ENCODE results near the gene SMCR8. TPM values are rescaled to one million over a fixed set of nuclear protein-coding genes. Genes with fewer than 3 reads are reported as not detected.

The SMCR8 gene
- total RNA-seq, 1 donor from 2014 or later = 18.2 TPM

- peak overlapping the region; percentile 92 for H3K4me3 Mint-ChIP-seq
- no peaks in the 10 kb centered on the region for H3K27me3 Mint-ChIP-seq (ENCODE audit: low read depth)
- TF ChIP-seq CTCF (IDR thresholded peaks at IDR 0.05; ENCODE audit: unreplicated experiment) = no peak
- peak overlapping the region; percentile 99 for H3K27ac Mint-ChIP-seq
- no peak for DNase-seq (ENCODE audit: low spot score in 2 of 2, unreplicated experiment in 2 of 2)
- H3K36me3 Mint-ChIP-seq = peaks cover 10% of the 10 kb centered on the region
- H3K4me1 Mint-ChIP-seq = peaks cover 70% of the 10 kb centered on the region
- H3K9me3 Mint-ChIP-seq = no peaks in the 10 kb centered on the region
Measured at GRCh38 chr17:18315562-18315922, 449 bp downstream of the SMCR8 start.

- Mint-ChIP-seq H3K36me3 (peaks cover 7% of the 10 kb centered on the region), H3K9me3 (no peaks in the 10 kb centered on the region), H3K27me3 (ENCODE audit: low read depth) (no peaks in the 10 kb centered on the region), H3K4me3 (peak overlapping the region; percentile 92), H3K27ac (peak overlapping the region; percentile 99), H3K4me1 (peaks cover 70% of the 10 kb centered on the region)
- DNase-seq (ENCODE audit: low spot score in 2 of 2, unreplicated experiment in 2 of 2) = no peak
- no peak for TF ChIP-seq CTCF (IDR thresholded peaks at IDR 0.05; ENCODE audit: unreplicated experiment)
Measured at GRCh38 chr17:18315961-18316360, 868 bp downstream of the SMCR8 start.

GRCh38 chr17:18318117-18318516 lies 3.0 kb downstream of the SMCR8 start:
- Mint-ChIP-seq H3K27me3 (ENCODE audit: low read depth) (no peaks in the 10 kb centered on the region), H3K4me3 (peak overlapping the region; percentile 18), H3K9me3 (no peaks in the 10 kb centered on the region), H3K27ac (no peak overlapping the region), H3K4me1 (peaks cover 60% of the 10 kb centered on the region), H3K36me3 (peaks cover 9% of the 10 kb centered on the region)
- no peak for DNase-seq (ENCODE audit: low spot score in 2 of 2, unreplicated experiment in 2 of 2)
- no peak for TF ChIP-seq CTCF (IDR thresholded peaks at IDR 0.05; ENCODE audit: unreplicated experiment)

- no peak for TF ChIP-seq CTCF (IDR thresholded peaks at IDR 0.05; ENCODE audit: unreplicated experiment)
- peak overlapping the region; percentile 13 for H3K4me3 Mint-ChIP-seq
- peaks cover 10% of the 10 kb centered on the region for H3K36me3 Mint-ChIP-seq
- H3K27ac Mint-ChIP-seq = no peak overlapping the region
- no peaks in the 10 kb centered on the region for H3K9me3 Mint-ChIP-seq
- H3K4me1 Mint-ChIP-seq = peaks cover 52% of the 10 kb centered on the region
- DNase-seq (ENCODE audit: low spot score in 2 of 2, unreplicated experiment in 2 of 2) = no peak
- H3K27me3 Mint-ChIP-seq (ENCODE audit: low read depth) = no peaks in the 10 kb centered on the region
Measured at GRCh38 chr17:18318771-18319450, 3.8 kb downstream of the SMCR8 start.

- peak; percentile 40 for TF ChIP-seq CTCF (IDR thresholded peaks at IDR 0.05; ENCODE audit: unreplicated experiment)
- no peaks in the 10 kb centered on the region for H3K27me3 Mint-ChIP-seq (ENCODE audit: low read depth)
- no peak overlapping the region for H3K27ac Mint-ChIP-seq
- DNase-seq (ENCODE audit: low spot score in 2 of 2, unreplicated experiment in 2 of 2) = no peak
- peaks cover 48% of the 10 kb centered on the region for H3K4me1 Mint-ChIP-seq
- no peaks in the 10 kb centered on the region for H3K9me3 Mint-ChIP-seq
- peak overlapping the region; percentile 39 for H3K4me3 Mint-ChIP-seq
- H3K36me3 Mint-ChIP-seq = peaks cover 19% of the 10 kb centered on the region
Measured at GRCh38 chr17:18319604-18320256, 4.6 kb downstream of the SMCR8 start.

All from mesothelial cell of epicardium (in vitro differentiated cells).